Stromal cell of bone marrow (primary cell): Measurements from ENCODE around the gene DOCK4.

Experiments
- DNase-seq: peaks from one replicate; pipeline ENCODE4 v3.0.0-alpha.2; 2012; ENCODE audit warnings: low read depth

The DOCK4 gene

GRCh38 chr7:112053737-112054069 is 152.5 kb downstream of the DOCK4 start:
- no peak for DNase-seq

GRCh38 chr7:112052993-112053736 is 153.0 kb downstream of the DOCK4 start:
- no peak for DNase-seq

GRCh38 chr7:112052498-112052897 is 153.7 kb downstream of the DOCK4 start:
- DNase-seq = no peak

GRCh38 chr7:112050250-112050881 is 155.8 kb downstream of the DOCK4 start:
- no peak for DNase-seq

- DNase-seq = no peak
Measured at GRCh38 chr7:112049555-112050249, 156.5 kb downstream of the DOCK4 start.

GRCh38 chr7:112047421-112047820 is 158.8 kb downstream of the DOCK4 start:
- no peak for DNase-seq

GRCh38 chr7:112045222-112045621 is 161.0 kb downstream of the DOCK4 start:
- no peak for DNase-seq

- no peak for DNase-seq
Measured at GRCh38 chr7:112042631-112043030, 163.6 kb downstream of the DOCK4 start.

GRCh38 chr7:112038353-112038752 is 167.8 kb downstream of the DOCK4 start:
- DNase-seq = no peak

GRCh38 chr7:112036071-112036470 is 170.1 kb downstream of the DOCK4 start:
- DNase-seq = no peak

GRCh38 chr7:112031689-112032088 is 174.5 kb downstream of the DOCK4 start:
- no peak for DNase-seq

GRCh38 chr7:112025556-112025955 is 180.6 kb downstream of the DOCK4 start:
- no peak for DNase-seq

- no peak for DNase-seq
Measured at GRCh38 chr7:112023786-112024185, 182.4 kb downstream of the DOCK4 start.

- no peak for DNase-seq
Measured at GRCh38 chr7:112023282-112023681, 182.9 kb downstream of the DOCK4 start.

GRCh38 chr7:112022128-112022527 is 184.1 kb downstream of the DOCK4 start:
- no peak for DNase-seq

- DNase-seq = no peak
Measured at GRCh38 chr7:112021379-112022044, 184.7 kb downstream of the DOCK4 start.

GRCh38 chr7:112020800-112021199 is 185.4 kb downstream of the DOCK4 start:
- no peak for DNase-seq

GRCh38 chr7:112019932-112020331 is 186.3 kb downstream of the DOCK4 start:
- DNase-seq = no peak

GRCh38 chr7:112018305-112019030 is 187.7 kb downstream of the DOCK4 start:
- no peak for DNase-seq

GRCh38 chr7:112015146-112015545 is 191.1 kb downstream of the DOCK4 start:
- DNase-seq = no peak

- DNase-seq = no peak
Measured at GRCh38 chr7:112014347-112014746, 191.9 kb downstream of the DOCK4 start.

- DNase-seq = no peak
Measured at GRCh38 chr7:112013274-112013673, 192.9 kb downstream of the DOCK4 start.
